CD4-positive, alpha-beta T cell (primary cell): Measurements from ENCODE around the gene RAB17. TPM values are rescaled to one million over a fixed set of nuclear protein-coding genes. Genes with fewer than 3 reads are reported as not detected.

Experiments
- ATAC-seq: fragments of 200-7000 bp; cut with Tn5 transposase; one replicate; pipeline ENCODE4 v1.10.0; 2022; ENCODE audit warnings: mild to moderate bottlenecking; ENCODE audit not compliant: poor library complexity
- CTCF ChIA-PET: fragments of 350-600 bp; sonication (Branson Sonifier 250); formaldehyde crosslinking; loops from one replicate; lab custom pipeline; 2021; ENCODE audit warnings: antibody characterized with exemption, inconsistent platforms; lab: Charles Lee
- POLR2A ChIA-PET: fragments of 350-600 bp; sonication (Branson Sonifier 250); formaldehyde crosslinking; loops from one replicate; lab custom pipeline; 2021; ENCODE audit warnings: antibody characterized with exemption, inconsistent platforms; lab: Charles Lee
- DNase-seq, 14 experiments: peaks; one replicate each; pipeline ENCODE4 v3.0.0-alpha.2; 2013 to 2020; ENCODE audit warnings: mixed read lengths in 2 of 14
- H3K27ac ChIP-seq, 2 donors: one replicate each; pipeline versions ENCODE4 v1.5.1 to v1.7.0; 2013; ENCODE audit warnings: low read length in 2 of 2, low read depth in 1 of 2, mild to moderate bottlenecking in 1 of 2
- H3K27me3 ChIP-seq, 2 experiments: 1 replicate in 1 of 2; 2 replicates in 1 of 2; pipeline versions ENCODE4 v1.6.1 to v1.7.0; 2013; ENCODE audit warnings: low read length in 2 of 2, control low read depth in 1 of 2, mild to moderate bottlenecking in 1 of 2, moderate library complexity in 1 of 2; ENCODE audit not compliant: insufficient read depth in 2 of 2, control insufficient read depth in 1 of 2
- H3K36me3 ChIP-seq: one replicate; pipeline ENCODE4 v1.6.1; 2013; ENCODE audit warnings: low read length, control low read depth; ENCODE audit not compliant: insufficient read depth
- H3K4me1 ChIP-seq: one replicate; pipeline ENCODE4 v1.6.1; 2013; ENCODE audit warnings: low read length, control low read depth; ENCODE audit not compliant: insufficient read depth
- H3K4me3 ChIP-seq: one replicate; pipeline ENCODE4 v1.5.1; 2013; ENCODE audit warnings: mild to moderate bottlenecking, low read length, moderate library complexity
- H3K9me3 ChIP-seq, 2 experiments: 1 replicate in 1 of 2; 2 replicates in 1 of 2; pipeline versions ENCODE4 v1.6.1 to v1.7.0; 2013; ENCODE audit warnings: low read length in 2 of 2, mild to moderate bottlenecking in 2 of 2, control low read depth in 1 of 2, moderate library complexity in 1 of 2; ENCODE audit not compliant: control insufficient read depth in 1 of 2, insufficient read depth in 1 of 2
- H3K27ac Mint-ChIP-seq: one replicate; pipeline ENCODE4 v1.8.0; 2020; ENCODE audit warnings: mixed read lengths
- H3K27me3 Mint-ChIP-seq: one replicate; pipeline ENCODE4 v1.8.0; 2021; ENCODE audit warnings: mixed read lengths
- H3K36me3 Mint-ChIP-seq: one replicate; pipeline ENCODE4 v1.8.0; 2021; ENCODE audit warnings: low read depth, mixed read lengths
- H3K4me1 Mint-ChIP-seq: one replicate; pipeline ENCODE4 v1.8.0; 2021; ENCODE audit warnings: low read depth, mixed read lengths
- H3K4me3 Mint-ChIP-seq: one replicate; pipeline ENCODE4 v1.8.0; 2020; ENCODE audit warnings: mild to moderate bottlenecking, mixed read lengths
- H3K9me3 Mint-ChIP-seq: one replicate; pipeline ENCODE4 v1.8.0; 2020; ENCODE audit warnings: mixed read lengths
- CTCF ChIP-seq: fragments of 200-600 bp; IDR thresholded peaks from one replicate; pipeline ENCODE4 v1.8.0; 2022; ENCODE audit warnings: antibody characterized with exemption, mild to moderate bottlenecking
- intact Hi-C, 2 experiments: fragments of 100-400 bp; cut with DNase I in 1 of 2; cut with micrococcal nuclease in 1 of 2; formaldehyde crosslinking; loops; one replicate each; pipeline versions ENCODE4 v1.15.1 to v1.9.0; 2023 to 2025; cut with DNase I, micrococcal nuclease
- total RNA-seq, 174 experiments: library from RNA in 2 of 174; stranded (reverse) in 2 of 174; gene quantifications; one replicate each; pipeline ENCODE4 v1.2.3 and lab custom pipeline; 2021 to 2026

Gene RAB17
- total RNA-seq, 2 experiments from 2014 or later: not detected

GRCh38 chr2:237527233-237527632 is 63.3 kb downstream of the RAB17 start:
- CTCF ChIA-PET: no interaction called here
- no peaks in the 10 kb centered on the region for H3K9me3 ChIP-seq
- H3K4me1 ChIP-seq: no peaks in the 10 kb centered on the region
- Mint-ChIP-seq H3K27ac (no peak overlapping the region), H3K9me3 (no peaks in the 10 kb centered on the region), H3K27me3 (no peaks in the 10 kb centered on the region), H3K4me3 (no peak overlapping the region), H3K4me1 (no peaks in the 10 kb centered on the region), H3K36me3 (no peaks in the 10 kb centered on the region)
- no peak overlapping the region for H3K4me3 ChIP-seq
- POLR2A ChIA-PET: no interaction called here
- DNase-seq (no peak), ATAC-seq (no peak)
- intact Hi-C loops: no loop called here
- H3K27ac ChIP-seq: no peak overlapping the region
- TF ChIP-seq CTCF: no peak
- no peaks in the 10 kb centered on the region for H3K27me3 ChIP-seq
- no peaks in the 10 kb centered on the region for H3K36me3 ChIP-seq

- H3K36me3 Mint-ChIP-seq: no peaks in the 10 kb centered on the region
- TF ChIP-seq CTCF: no peak
- no peaks in the 10 kb centered on the region for H3K4me1 ChIP-seq
- POLR2A ChIA-PET: no interaction called here
- CTCF ChIA-PET: no interaction called here
- H3K36me3 ChIP-seq: no peaks in the 10 kb centered on the region
- DNase-seq (no peak), ATAC-seq (no peak)
- H3K4me3 Mint-ChIP-seq: no peak overlapping the region
- no peaks in the 10 kb centered on the region for H3K9me3 Mint-ChIP-seq
- H3K4me3 ChIP-seq: no peak overlapping the region
- no peaks in the 10 kb centered on the region for H3K27me3 Mint-ChIP-seq
- intact Hi-C loops: no loop called here
- H3K4me1 Mint-ChIP-seq: no peaks in the 10 kb centered on the region
- no peaks in the 10 kb centered on the region for H3K27me3 ChIP-seq
- H3K27ac Mint-ChIP-seq: no peak overlapping the region
- H3K9me3 ChIP-seq: no peaks in the 10 kb centered on the region
- H3K27ac ChIP-seq: no peak overlapping the region
Observed at GRCh38 chr2:237525559-237526157, 64.9 kb downstream of the RAB17 start.

DNA sequence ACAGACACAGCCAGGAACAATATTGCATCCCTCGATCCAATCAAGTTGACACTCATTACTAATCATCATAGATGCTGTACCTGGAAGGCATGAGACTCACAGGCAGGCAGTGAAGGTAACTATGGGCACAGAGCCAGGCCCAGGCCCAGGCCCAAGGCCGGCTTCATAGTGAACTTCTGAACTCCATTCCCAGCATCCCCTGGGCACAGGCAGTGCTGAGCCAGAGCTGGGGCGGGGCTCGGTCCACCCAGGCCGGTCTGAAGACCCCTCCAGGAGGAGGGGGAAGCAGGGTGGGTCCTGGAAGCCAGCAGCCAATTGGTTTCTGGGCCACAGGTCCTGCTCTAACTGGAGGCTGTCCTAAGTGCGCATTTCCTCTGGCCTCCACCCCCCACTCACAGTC is 65.9 kb downstream of the RAB17 start:
- Histone ChIP-seq H3K4me1 (no peaks in the 10 kb centered on the region), H3K27ac (no peak overlapping the region), H3K9me3 (no peaks in the 10 kb centered on the region), H3K27me3 (no peaks in the 10 kb centered on the region), H3K4me3 (no peak overlapping the region), H3K36me3 (no peaks in the 10 kb centered on the region)
- no peak for TF ChIP-seq CTCF
- DNase-seq: no peak
- intact Hi-C loops: no loop called here
- H3K4me1 Mint-ChIP-seq: no peaks in the 10 kb centered on the region
- no peak for ATAC-seq
- CTCF ChIA-PET: no interaction called here
- H3K4me3 Mint-ChIP-seq: no peak overlapping the region
- POLR2A ChIA-PET: no interaction called here
- H3K36me3 Mint-ChIP-seq: no peaks in the 10 kb centered on the region
- H3K9me3 Mint-ChIP-seq: no peaks in the 10 kb centered on the region
- H3K27ac Mint-ChIP-seq: no peak overlapping the region
- no peaks in the 10 kb centered on the region for H3K27me3 Mint-ChIP-seq

Other genes with a start within 250 kb of the RAB17 start
- gene COL6A3, start 176.6 kb downstream of the RAB17 start, total RNA-seq: 1 to 10 TPM; 1.3 TPM
- gene MLPH, start 103.5 kb downstream of the RAB17 start, total RNA-seq: under 1 TPM in 1 of 2 experiments, not detected in 1; 0.39 TPM
- gene PRLH, start 24.2 kb downstream of the RAB17 start, total RNA-seq: not detected
- 100 to 1,000 TPM; 157 to 161 TPM for gene LRRFIP1, start 36.9 kb upstream of the RAB17 start, total RNA-seq
- 1 to 10 TPM; 2.8 to 2.9 TPM for gene RBM44, start 208.0 kb upstream of the RAB17 start, total RNA-seq